HG02943 (cell line): ENCODE results near the gene CCL4L2.
"Not testable (repeated sequence)": the region's sequence is repeated elsewhere in the genome, so short reads cannot be mapped to it uniquely, and the experiment has no call there.

Experiments used
- ATAC-seq: cut with Tn5 transposase; IDR thresholded peaks from one replicate; pipeline ENCODE4 v1.9.1; 2021; ENCODE audit warnings: mild to moderate bottlenecking, low read depth, moderate library complexity; ENCODE audit not compliant: unreplicated experiment

CCL4L2 gene

GRCh38 chr17:36210439-36211211 lies at the start of gene CCL4L2:
Gene CCL4L2 (plus strand): TSS chr17:36211063.
- ATAC-seq: peak; percentile 58

- not testable (repeated sequence) for ATAC-seq
Observed at GRCh38 chr17:36168836-36169235, 42.0 kb upstream of the CCL4L2 start.

GRCh38 chr17:36176536-36176935 lies 34.3 kb upstream of the CCL4L2 start, which contains the start of gene TBC1D3B:
Gene TBC1D3B (minus strand): TSS chr17:36176636. CDS start chr17:36175050, 1,586 bp downstream.
- ATAC-seq: not testable (repeated sequence)

- not testable (repeated sequence) for ATAC-seq
Observed at GRCh38 chr17:36181446-36182175, 29.3 kb upstream of the CCL4L2 start.

GRCh38 chr17:36182176-36183000 lies 28.5 kb upstream of the CCL4L2 start:
- ATAC-seq: no peak

- no peak for ATAC-seq
Observed at GRCh38 chr17:36183001-36183971, 27.6 kb upstream of the CCL4L2 start.

- ATAC-seq: no peak
Observed at GRCh38 chr17:36184023-36184765, 26.7 kb upstream of the CCL4L2 start.

GRCh38 chr17:36185416-36185815 lies 25.4 kb upstream of the CCL4L2 start:
- no peak for ATAC-seq

GRCh38 chr17:36186810-36187763 lies 23.8 kb upstream of the CCL4L2 start:
- not testable (repeated sequence) for ATAC-seq

- ATAC-seq: not testable (repeated sequence)
Observed at GRCh38 chr17:36187943-36188665, 22.8 kb upstream of the CCL4L2 start.

GRCh38 chr17:36188891-36189306 lies 22.0 kb upstream of the CCL4L2 start:
- ATAC-seq: no peak

GRCh38 chr17:36189993-36190392 lies 20.9 kb upstream of the CCL4L2 start:
- not testable (repeated sequence) for ATAC-seq

- not testable (repeated sequence) for ATAC-seq
Observed at GRCh38 chr17:36190549-36191330, 20.1 kb upstream of the CCL4L2 start.

GRCh38 chr17:36193216-36193775 lies 17.6 kb upstream of the CCL4L2 start:
- ATAC-seq: no peak

- ATAC-seq: not testable (repeated sequence)
Observed at GRCh38 chr17:36194147-36194831, 16.6 kb upstream of the CCL4L2 start.
